ENCODE data around the gene TGFBRAP1. TPM values are rescaled to one million over a fixed set of nuclear protein-coding genes. Genes with fewer than 3 reads are reported as not detected.
A peak's percentile ranks its signal among the peaks of the same experiment; 100 is the strongest.

TGFBRAP1 gene
- total RNA-seq (2022), result 16.8 and 19.3 TPM in 2 replicates
- Bru-seq, nascent RNA, result percentile 69 among the genes with signal in this experiment
- BruChase-seq, experiment 1, labeled RNA remaining after a 6-hour chase, result percentile 64 among the genes with signal in this experiment
- percentile 61 among the genes with signal in this experiment for BruChase-seq, experiment 2, labeled RNA remaining after a 2-hour chase
- long read RNA-seq, full-length matches to known transcripts, result 31 of 73 reads
- long read RNA-seq, partial matches to known transcripts, result 4 of 73 reads
- long read RNA-seq, other reads (novel, unspliced or antisense), result 38 of 73 reads

- TF ChIP-seq CTCF (IDR thresholded peaks at IDR 0.05; ENCODE audit: unreplicated experiment), result no peak
- Mint-ChIP-seq H3K4me1 (ENCODE audit: insufficient read depth, unreplicated experiment) (peaks cover 17% of the 10 kb centered on the region), H3K9me3 (ENCODE audit: unreplicated experiment) (no peaks in the 10 kb centered on the region), H3K36me3 (ENCODE audit: insufficient read depth, unreplicated experiment) (peaks cover 5% of the 10 kb centered on the region), H3K27me3 (ENCODE audit: insufficient read depth, unreplicated experiment) (no peaks in the 10 kb centered on the region), H3K4me3 (ENCODE audit: unreplicated experiment) (peak within 1 kb of the TSS; percentile 76), H3K27ac (ENCODE audit: low read depth, unreplicated experiment) (peak within 1 kb of the TSS; percentile 80)
- ChIA-PET POLR2A (interaction anchor here (0.6 to 3.7 kb wide), 14 partner anchors 8 to 627 kb away, joined by 3 to 48 read pairs (median 3); partner anchors contain the start of genes C2orf49 and FHL2), CTCF (interaction anchor here (0.5 to 2.5 kb wide), 7 partner anchors 10 to 1213 kb away, joined by 3 to 9 read pairs (median 7); no protein-coding TSS in a partner anchor)
- DNase-seq (ENCODE audit: unreplicated experiment), result peak; percentile 47
- intact Hi-C loops (cut with micrococcal nuclease), result no loop called here
- BruUV-seq (replicated peaks), result TSS peak; percentile 70
Observed at GRCh38 chr2:105329561-105330495, at the start of gene TGFBRAP1. TSS of gene TGFBRAP1 (minus strand) at chr2:105329735. CDS start at chr2:105308301, 21,434 bp downstream.

- intact Hi-C loops (cut with micrococcal nuclease), result loop anchor here (2.0 kb wide), 1 partner anchor 142 kb away; no protein-coding TSS in a partner anchor
- no peak for TF ChIP-seq CTCF (IDR thresholded peaks at IDR 0.05; ENCODE audit: unreplicated experiment)
- Mint-ChIP-seq H3K4me1 (ENCODE audit: insufficient read depth, unreplicated experiment) (peaks cover 10% of the 10 kb centered on the region), H3K36me3 (ENCODE audit: insufficient read depth, unreplicated experiment) (peaks cover 96% of the 10 kb centered on the region), H3K27ac (ENCODE audit: low read depth, unreplicated experiment) (peak overlapping the region; percentile 27), H3K4me3 (ENCODE audit: unreplicated experiment) (no peak overlapping the region), H3K27me3 (ENCODE audit: insufficient read depth, unreplicated experiment) (no peaks in the 10 kb centered on the region), H3K9me3 (ENCODE audit: unreplicated experiment) (no peaks in the 10 kb centered on the region)
- no TSS peak for BruUV-seq (replicated peaks)
- CTCF ChIA-PET, result interaction anchor here (0.6 to 1.4 kb wide), 5 partner anchors 8 to 142 kb away, joined by 3 to 5 read pairs (median 4); no protein-coding TSS in a partner anchor
- POLR2A ChIA-PET, result no interaction called here
- DNase-seq (ENCODE audit: unreplicated experiment), result no peak
Observed at GRCh38 chr2:105378921-105379383, 49.4 kb upstream of the TGFBRAP1 start.

GRCh38 chr2:105378276-105378840, 48.8 kb upstream of the TGFBRAP1 start:
- BruUV-seq (replicated peaks), result no TSS peak

More at GRCh38 chr2:105378276-105378840, 48.8 kb upstream of the TGFBRAP1 start:
- ChIA-PET POLR2A (interaction anchor here (1.0 kb wide), 1 partner anchor 138 kb away, joined by 3 read pairs; no protein-coding TSS in a partner anchor), CTCF (interaction anchor here (0.7 to 2.0 kb wide), 6 partner anchors 9 to 143 kb away, joined by 3 to 6 read pairs (median 5); no protein-coding TSS in a partner anchor)
- Mint-ChIP-seq H3K27me3 (ENCODE audit: insufficient read depth, unreplicated experiment) (no peaks in the 10 kb centered on the region), H3K4me1 (ENCODE audit: insufficient read depth, unreplicated experiment) (peaks cover 10% of the 10 kb centered on the region), H3K4me3 (ENCODE audit: unreplicated experiment) (no peak overlapping the region), H3K27ac (ENCODE audit: low read depth, unreplicated experiment) (peak overlapping the region; percentile 27), H3K36me3 (ENCODE audit: insufficient read depth, unreplicated experiment) (peaks cover 96% of the 10 kb centered on the region), H3K9me3 (ENCODE audit: unreplicated experiment) (no peaks in the 10 kb centered on the region)
- intact Hi-C loops (cut with micrococcal nuclease), result loop anchor here (2.0 kb wide), 1 partner anchor 142 kb away; no protein-coding TSS in a partner anchor
- no peak for TF ChIP-seq CTCF (IDR thresholded peaks at IDR 0.05; ENCODE audit: unreplicated experiment)
- no peak for DNase-seq (ENCODE audit: unreplicated experiment)
